ENCODE data around the gene APC2.
"Not testable (repeated sequence)": the region's sequence is repeated elsewhere in the genome, so short reads cannot be mapped to it uniquely, and the experiment has no call there.

APC2 gene

GRCh38 chr19:1514295-1514661 lies 64.4 kb downstream of the APC2 start:
- H3K36me3 ChIP-seq (ENCODE audit: control insufficient read depth in 2 of 2, insufficient read depth in 2 of 2, low read length in 2 of 2) = no peaks in the 10 kb centered on the region
- no peak overlapping the region for H3K27ac ChIP-seq (ENCODE audit: low read length)
- H3K4me1 ChIP-seq (ENCODE audit: control insufficient read depth, insufficient read depth, low read length) = peaks cover 8% of the 10 kb centered on the region
- no peak overlapping the region for H3K9ac ChIP-seq (ENCODE audit: low read length in 2 of 2)
- H3K4me3 ChIP-seq (ENCODE audit: low read length in 2 of 2) = no peak overlapping the region
- peaks cover 28 to 43% of the 10 kb centered on the region in 2 donors for H3K27me3 ChIP-seq (ENCODE audit: control insufficient read depth in 1 of 2, insufficient read depth in 2 of 2, low read length in 2 of 2)
- no peaks in the 10 kb centered on the region for H3K9me3 ChIP-seq (ENCODE audit: control insufficient read depth in 2 of 2, low read length in 2 of 2)

DNA sequence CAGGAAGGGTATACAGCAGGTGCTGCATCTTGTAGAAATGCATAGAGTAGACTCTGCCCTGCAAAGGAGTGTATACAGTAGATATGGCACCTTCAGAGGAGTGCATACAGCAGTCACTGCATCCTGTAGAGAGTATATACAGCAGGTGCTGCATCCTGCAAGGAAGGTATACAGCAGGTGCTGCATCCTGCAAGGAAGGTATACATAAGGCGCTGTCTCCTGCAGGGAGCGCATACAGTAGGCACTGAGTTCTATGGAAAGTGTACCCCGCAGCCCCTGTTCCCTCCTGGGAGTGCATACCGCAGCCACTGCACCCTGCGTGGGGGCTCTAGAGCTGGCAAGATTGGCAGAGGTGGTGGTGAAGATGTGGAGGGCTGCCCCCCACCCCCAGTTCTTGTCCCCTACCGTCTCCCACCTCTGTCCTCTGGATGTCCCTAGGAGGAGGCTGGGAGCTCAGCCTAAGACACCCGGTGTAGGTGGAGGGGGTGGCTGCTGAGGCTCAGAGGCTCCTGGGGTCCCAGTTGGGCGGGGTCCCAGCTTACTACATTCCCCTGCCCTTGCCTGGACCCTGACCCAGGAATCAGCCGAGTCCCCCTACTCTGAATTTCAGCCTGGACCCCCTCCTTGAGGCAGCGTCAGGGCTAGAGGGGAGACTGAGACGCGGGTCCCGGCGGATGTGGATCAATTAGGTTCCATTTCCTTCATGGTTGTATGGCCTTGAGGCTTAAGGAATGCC lies 65.2 kb downstream of the APC2 start:
- Histone ChIP-seq H3K9me3 (ENCODE audit: control insufficient read depth in 2 of 2, low read length in 2 of 2) (no peaks in the 10 kb centered on the region), H3K27me3 (ENCODE audit: control insufficient read depth in 1 of 2, insufficient read depth in 2 of 2, low read length in 2 of 2) (peaks cover 23 to 40% of the 10 kb centered on the region in 2 donors), H3K4me3 (ENCODE audit: low read length in 2 of 2) (no peak overlapping the region), H3K9ac (ENCODE audit: low read length in 2 of 2) (no peak overlapping the region), H3K4me1 (ENCODE audit: control insufficient read depth, insufficient read depth, low read length) (peaks cover 8% of the 10 kb centered on the region), H3K27ac (ENCODE audit: low read length) (no peak overlapping the region), H3K36me3 (ENCODE audit: control insufficient read depth in 2 of 2, insufficient read depth in 2 of 2, low read length in 2 of 2) (no peaks in the 10 kb centered on the region)

DNA sequence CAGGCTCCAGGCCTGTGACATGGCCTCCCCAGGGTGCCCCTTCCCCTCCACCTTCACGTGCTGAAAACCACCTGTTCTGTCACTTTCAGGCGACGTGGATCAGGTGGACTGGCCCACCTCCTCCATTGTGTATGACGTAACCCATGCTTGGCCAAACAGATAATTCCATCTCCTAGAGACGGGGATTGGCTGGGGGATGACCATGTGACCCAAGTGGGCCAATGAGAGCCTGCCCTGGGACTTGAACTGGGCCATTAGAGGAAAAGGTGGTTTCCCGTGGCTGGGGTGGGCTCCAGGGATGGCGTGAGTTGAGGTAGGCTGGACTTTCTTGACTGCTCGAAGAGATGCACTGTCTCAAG lies 66.5 kb downstream of the APC2 start:
- Histone ChIP-seq H3K4me1 (ENCODE audit: control insufficient read depth, insufficient read depth, low read length) (peaks cover 8% of the 10 kb centered on the region), H3K9ac (ENCODE audit: low read length in 2 of 2) (no peak overlapping the region), H3K27ac (ENCODE audit: low read length) (no peak overlapping the region), H3K9me3 (ENCODE audit: control insufficient read depth in 2 of 2, low read length in 2 of 2) (no peaks in the 10 kb centered on the region), H3K36me3 (ENCODE audit: control insufficient read depth in 2 of 2, insufficient read depth in 2 of 2, low read length in 2 of 2) (no peaks in the 10 kb centered on the region), H3K27me3 (ENCODE audit: control insufficient read depth in 1 of 2, insufficient read depth in 2 of 2, low read length in 2 of 2) (peaks cover 22 to 28% of the 10 kb centered on the region in 2 donors), H3K4me3 (ENCODE audit: low read length in 2 of 2) (no peak overlapping the region)

DNA sequence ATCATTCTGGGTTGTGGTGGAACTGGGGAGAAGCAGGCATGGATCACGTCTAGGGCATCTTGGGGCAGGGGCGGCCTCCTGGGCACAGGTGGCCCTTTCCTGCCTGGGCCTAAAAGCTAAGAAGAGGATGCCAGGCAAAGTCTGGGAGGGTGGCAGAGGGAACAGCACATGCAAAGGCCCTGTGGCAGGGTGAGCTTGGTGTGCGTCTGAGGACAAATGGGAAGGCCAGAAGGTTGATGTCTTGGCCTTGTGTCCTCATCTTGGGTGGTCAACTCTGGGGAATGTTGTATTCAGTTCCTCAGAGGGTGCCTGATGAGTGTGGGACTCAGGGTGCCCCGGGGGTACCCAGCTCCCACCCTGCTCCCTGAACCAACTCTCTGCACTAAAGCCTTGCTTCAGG lies 68.5 kb downstream of the APC2 start:
- peaks cover 16 to 21% of the 10 kb centered on the region in 2 donors for H3K27me3 ChIP-seq (ENCODE audit: control insufficient read depth in 1 of 2, insufficient read depth in 2 of 2, low read length in 2 of 2)
- H3K9me3 ChIP-seq (ENCODE audit: control insufficient read depth in 2 of 2, low read length in 2 of 2) = no peaks in the 10 kb centered on the region
- H3K27ac ChIP-seq (ENCODE audit: low read length) = no peak overlapping the region

DNA sequence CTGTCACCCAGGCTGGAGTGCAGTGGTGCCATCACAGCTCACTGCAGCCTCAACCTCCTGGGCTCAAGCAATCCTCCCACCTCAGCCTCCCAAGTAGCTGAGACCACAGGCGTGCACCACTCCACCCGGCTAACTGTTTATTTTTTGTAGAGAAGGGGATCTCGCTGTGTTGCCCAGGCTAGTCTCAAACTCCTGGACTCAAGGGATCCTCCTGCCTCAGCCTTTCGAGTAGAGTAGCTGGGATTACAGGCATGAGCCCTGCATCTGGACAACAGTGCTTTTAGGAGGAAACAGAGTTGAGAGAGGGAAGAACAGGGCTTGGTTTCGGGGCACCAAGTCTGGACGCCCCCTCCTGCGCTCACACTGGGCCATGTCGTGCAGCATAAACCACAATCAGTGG lies 69.9 kb downstream of the APC2 start:
- H3K27ac ChIP-seq (ENCODE audit: low read length) = not testable (repeated sequence)

More for the DNA sequence above, 68.5 kb downstream of the APC2 start:
- Histone ChIP-seq H3K36me3 (ENCODE audit: control insufficient read depth in 2 of 2, insufficient read depth in 2 of 2, low read length in 2 of 2) (no peaks in the 10 kb centered on the region), H3K4me3 (ENCODE audit: low read length in 2 of 2) (no peak overlapping the region), H3K9ac (ENCODE audit: low read length in 2 of 2) (no peak overlapping the region), H3K4me1 (ENCODE audit: control insufficient read depth, insufficient read depth, low read length) (peaks cover 5% of the 10 kb centered on the region)

GRCh38 chr19:1520203-1520780 lies 70.4 kb downstream of the APC2 start:
- Histone ChIP-seq H3K9ac (ENCODE audit: low read length in 2 of 2) (no peak overlapping the region), H3K36me3 (ENCODE audit: control insufficient read depth in 2 of 2, insufficient read depth in 2 of 2, low read length in 2 of 2) (no peaks in the 10 kb centered on the region), H3K27ac (ENCODE audit: low read length) (no peak overlapping the region), H3K4me1 (ENCODE audit: control insufficient read depth, insufficient read depth, low read length) (peaks cover 9% of the 10 kb centered on the region), H3K4me3 (ENCODE audit: low read length in 2 of 2) (no peak overlapping the region), H3K27me3 (ENCODE audit: control insufficient read depth in 1 of 2, insufficient read depth in 2 of 2, low read length in 2 of 2) (peaks cover 19 to 22% of the 10 kb centered on the region in 2 donors), H3K9me3 (ENCODE audit: control insufficient read depth in 2 of 2, low read length in 2 of 2) (no peaks in the 10 kb centered on the region)

More for the DNA sequence above, 69.9 kb downstream of the APC2 start:
- not testable (repeated sequence) for H3K9me3 ChIP-seq (ENCODE audit: control insufficient read depth in 2 of 2, low read length in 2 of 2); H3K9ac ChIP-seq (ENCODE audit: low read length in 2 of 2); H3K4me1 ChIP-seq (ENCODE audit: control insufficient read depth, insufficient read depth, low read length); H3K36me3 ChIP-seq (ENCODE audit: control insufficient read depth in 2 of 2, insufficient read depth in 2 of 2, low read length in 2 of 2); H3K4me3 ChIP-seq (ENCODE audit: low read length in 2 of 2)
- H3K27me3 ChIP-seq (ENCODE audit: control insufficient read depth in 1 of 2, insufficient read depth in 2 of 2, low read length in 2 of 2) = peaks cover 15 to 21% of the 10 kb centered on the region in 2 donors

GRCh38 chr19:1521636-1522035 lies 71.7 kb downstream of the APC2 start:
- Histone ChIP-seq H3K4me3 (ENCODE audit: low read length in 2 of 2) (no peak overlapping the region), H3K27ac (ENCODE audit: low read length) (no peak overlapping the region), H3K4me1 (ENCODE audit: control insufficient read depth, insufficient read depth, low read length) (peaks cover 9% of the 10 kb centered on the region), H3K9me3 (ENCODE audit: control insufficient read depth in 2 of 2, low read length in 2 of 2) (no peaks in the 10 kb centered on the region), H3K9ac (ENCODE audit: low read length in 2 of 2) (no peak overlapping the region), H3K36me3 (ENCODE audit: control insufficient read depth in 2 of 2, insufficient read depth in 2 of 2, low read length in 2 of 2) (no peaks in the 10 kb centered on the region), H3K27me3 (ENCODE audit: control insufficient read depth in 1 of 2, insufficient read depth in 2 of 2, low read length in 2 of 2) (peaks cover 31 to 34% of the 10 kb centered on the region in 2 donors)

DNA sequence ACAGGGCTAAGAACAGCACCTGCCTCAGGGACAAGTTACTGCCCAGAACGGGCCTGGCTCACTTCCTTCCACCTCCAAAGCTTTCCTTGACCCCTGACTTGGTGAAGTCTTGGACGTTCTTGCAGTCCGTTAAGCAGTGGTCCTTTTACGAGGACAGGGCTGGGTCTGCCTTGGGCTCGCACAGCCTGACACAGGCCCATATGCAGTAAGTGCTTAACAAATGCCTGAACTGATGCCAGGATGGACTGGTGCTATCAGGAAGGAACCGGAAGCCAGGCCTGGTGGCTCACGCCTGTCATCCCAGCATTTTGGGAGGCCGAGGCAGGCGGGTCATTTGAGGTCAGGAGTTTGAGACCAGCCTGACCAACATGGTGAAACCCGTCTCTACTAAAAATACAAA lies 72.1 kb downstream of the APC2 start:
- peaks cover 35% of the 10 kb centered on the region in 2 donors for H3K27me3 ChIP-seq (ENCODE audit: control insufficient read depth in 1 of 2, insufficient read depth in 2 of 2, low read length in 2 of 2)

DNA sequence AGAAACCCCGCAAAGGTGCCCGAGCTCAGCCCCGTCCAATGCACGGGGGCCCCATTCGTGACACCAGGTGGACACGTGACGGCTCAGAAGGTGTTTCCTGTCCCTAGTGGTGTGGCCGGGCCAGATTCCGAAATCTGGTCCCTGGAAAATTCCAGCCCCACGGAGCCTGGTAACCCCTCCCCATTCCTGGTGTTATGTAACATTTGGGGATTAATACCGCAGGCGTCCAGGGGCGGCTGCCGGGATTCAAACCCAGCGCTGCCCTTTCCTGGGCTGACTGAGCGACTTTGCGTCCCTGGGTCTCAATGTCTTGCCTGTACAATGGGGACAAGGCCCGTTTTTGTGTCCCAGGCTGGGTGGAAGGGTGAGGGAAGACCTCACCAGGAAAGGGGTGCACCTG lies 72.9 kb downstream of the APC2 start:
- Histone ChIP-seq H3K4me3 (ENCODE audit: low read length in 2 of 2) (no peak overlapping the region), H3K27ac (ENCODE audit: low read length) (no peak overlapping the region), H3K36me3 (ENCODE audit: control insufficient read depth in 2 of 2, insufficient read depth in 2 of 2, low read length in 2 of 2) (no peaks in the 10 kb centered on the region), H3K27me3 (ENCODE audit: control insufficient read depth in 1 of 2, insufficient read depth in 2 of 2, low read length in 2 of 2) (peaks cover 36 to 40% of the 10 kb centered on the region in 2 donors), H3K9ac (ENCODE audit: low read length in 2 of 2) (no peak overlapping the region), H3K4me1 (ENCODE audit: control insufficient read depth, insufficient read depth, low read length) (peaks cover 9% of the 10 kb centered on the region), H3K9me3 (ENCODE audit: control insufficient read depth in 2 of 2, low read length in 2 of 2) (no peaks in the 10 kb centered on the region)

More for the DNA sequence above, 72.1 kb downstream of the APC2 start:
- no peaks in the 10 kb centered on the region for H3K9me3 ChIP-seq (ENCODE audit: control insufficient read depth in 2 of 2, low read length in 2 of 2)
- H3K27ac ChIP-seq (ENCODE audit: low read length) = no peak overlapping the region
- H3K36me3 ChIP-seq (ENCODE audit: control insufficient read depth in 2 of 2, insufficient read depth in 2 of 2, low read length in 2 of 2) = no peaks in the 10 kb centered on the region
- H3K4me3 ChIP-seq (ENCODE audit: low read length in 2 of 2) = no peak overlapping the region
- H3K9ac ChIP-seq (ENCODE audit: low read length in 2 of 2) = no peak overlapping the region
- peaks cover 9% of the 10 kb centered on the region for H3K4me1 ChIP-seq (ENCODE audit: control insufficient read depth, insufficient read depth, low read length)
